Lung (tissue), 12 donors: ENCODE results near the gene ESPN. TPM values are rescaled to one million over a fixed set of nuclear protein-coding genes. Genes with fewer than 3 reads are reported as not detected.

ENCODE experiments used
- ATAC-seq: fragments of 200-7000 bp; cut with Tn5 transposase; one replicate; pipeline ENCODE4 v1.9.1; 2020; ENCODE audit warnings: moderate number of reproducible peaks; ENCODE audit not compliant: insufficient read depth, low FRiP score
- DNase-seq, 3 donors: peaks; one replicate each; pipeline ENCODE4 v3.0.0-alpha.2; 2013 to 2017
- H3K27ac ChIP-seq, 2 donors: one replicate each; pipeline ENCODE4 v1.5.1; 2013; ENCODE audit warnings: mild to moderate bottlenecking in 2 of 2, moderate library complexity in 2 of 2, control low read depth in 1 of 2, inconsistent platforms in 1 of 2, low read depth in 1 of 2, low read length in 1 of 2
- H3K27me3 ChIP-seq, 3 donors: one replicate each; pipeline ENCODE4 v1.5.1; 2013; ENCODE audit warnings: low read length in 2 of 3; ENCODE audit not compliant: control insufficient read depth in 3 of 3, insufficient read depth in 3 of 3
- H3K36me3 ChIP-seq, 4 donors: one replicate each; pipeline ENCODE4 v1.5.1; 2013; ENCODE audit warnings: low read length in 4 of 4, mild to moderate bottlenecking in 1 of 4, moderate library complexity in 1 of 4; ENCODE audit not compliant: control insufficient read depth in 4 of 4, insufficient read depth in 4 of 4
- H3K4me1 ChIP-seq, 5 donors: one replicate each; pipeline ENCODE4 v1.5.1; 2013; ENCODE audit warnings: low read length in 5 of 5, mild to moderate bottlenecking in 2 of 5, moderate library complexity in 1 of 5; ENCODE audit not compliant: control insufficient read depth in 5 of 5, insufficient read depth in 5 of 5
- H3K4me3 ChIP-seq: one replicate; pipeline ENCODE4 v1.5.1; 2013; ENCODE audit warnings: mild to moderate bottlenecking, control low read depth, moderate library complexity
- H3K9ac ChIP-seq, 2 donors: one replicate each; pipeline ENCODE4 v1.5.1; 2013; ENCODE audit warnings: low read length in 2 of 2, control low read depth in 1 of 2; ENCODE audit not compliant: insufficient read depth in 1 of 2
- H3K9me3 ChIP-seq, 4 donors: one replicate each; pipeline ENCODE4 v1.5.1; 2013; ENCODE audit warnings: low read length in 3 of 4, mild to moderate bottlenecking in 1 of 4, moderate library complexity in 1 of 4; ENCODE audit not compliant: control insufficient read depth in 4 of 4, insufficient read depth in 3 of 4
- CTCF ChIP-seq: IDR thresholded peaks from 2 replicates; pipeline ENCODE4 v1.5.1; 2012; ENCODE audit warnings: mild to moderate bottlenecking; ENCODE audit errors: control extremely low read depth, extremely low read depth
- WGBS, 2 donors: extraction: QIAGEN DNeasy Blood & Tissue Kit; methylation state at CpG; one replicate each; pipeline ENCODE4 v1.1.7; 2013; 5-methylcytosine and 5-hydroxymethylcytosine counted together
- polyA plus RNA-seq, 2 donors: library from polyadenylated mRNA; stranded (reverse); fragments of 200-250 nt; gene quantifications; one replicate each; pipeline ENCODE4 v1.2.1, GENCODE V29; 2013
- total RNA-seq, 2 donors: library from RNA; depleted of rRNA in 1 of 2; stranded (reverse); fragments of >200 nt in 1 of 2; gene quantifications; one replicate each; pipeline ENCODE4 v1.2.1, GENCODE V29; 2014 to 2021
- donor health status: control.
- donor health status: control.
- donor health status: Bipolar disorder and iron deficiency.
- donor health status: healthy.
- donor health status: DM: yes; HTN: yes; CAD: no.

Gene ESPN
- total and polyA plus RNA-seq, 4 donors, result 2.1 to 20.8 (median 7.4) TPM

GRCh38 chr1:6396998-6397397 lies 27.6 kb upstream of the ESPN start:
- no peak overlapping the region for H3K4me3 ChIP-seq
- DNase-seq (no peak), ATAC-seq (no peak)
- no peaks in the 10 kb centered on the region for H3K36me3 ChIP-seq
- no peaks in the 10 kb centered on the region for H3K9me3 ChIP-seq
- no peak for TF ChIP-seq CTCF
- no peak overlapping the region for H3K27ac ChIP-seq
- no peak overlapping the region for H3K9ac ChIP-seq
- H3K4me1 ChIP-seq, result peaks cover 0 to 13% (median 4%) of the 10 kb centered on the region in 5 donors
- H3K27me3 ChIP-seq, result no peaks in the 10 kb centered on the region

- H3K27me3 ChIP-seq, result no peaks in the 10 kb centered on the region
- TF ChIP-seq CTCF, result no peak
- ATAC-seq (no peak), DNase-seq (no peak)
- no peak overlapping the region for H3K4me3 ChIP-seq
- no peak overlapping the region for H3K9ac ChIP-seq
- no peak overlapping the region for H3K27ac ChIP-seq
- H3K9me3 ChIP-seq, result no peaks in the 10 kb centered on the region
- WGBS, 2 donors, result 68 to 82% methylated on average over 10 of the region's 10 CpGs
- H3K36me3 ChIP-seq, result no peaks in the 10 kb centered on the region
- peaks cover 0 to 6% (median 0%) of the 10 kb centered on the region in 5 donors for H3K4me1 ChIP-seq
Observed at GRCh38 chr1:6397844-6398441, 26.6 kb upstream of the ESPN start.

GRCh38 chr1:6399294-6399693 lies 25.3 kb upstream of the ESPN start:
- TF ChIP-seq CTCF, result no peak
- H3K27me3 ChIP-seq, result no peaks in the 10 kb centered on the region
- no peak overlapping the region for H3K4me3 ChIP-seq
- H3K36me3 ChIP-seq, result no peaks in the 10 kb centered on the region
- H3K27ac ChIP-seq, result no peak overlapping the region
- H3K9ac ChIP-seq, result no peak overlapping the region
- DNase-seq (no peak), ATAC-seq (no peak)
- 90% methylated on average over 3 of the region's 3 CpGs for WGBS, 2 donors
- no peaks in the 10 kb centered on the region for H3K9me3 ChIP-seq
- H3K4me1 ChIP-seq, result peaks cover 0 to under 1% (median 0%) of the 10 kb centered on the region in 5 donors

GRCh38 chr1:6401673-6402072 lies 22.9 kb upstream of the ESPN start:
- no peaks in the 10 kb centered on the region for H3K9me3 ChIP-seq
- peaks cover 0 to 7% (median 0%) of the 10 kb centered on the region in 3 donors for H3K27me3 ChIP-seq
- 56 to 60% methylated on average over 6 of the region's 6 CpGs for WGBS, 2 donors
- no peaks in the 10 kb centered on the region for H3K36me3 ChIP-seq
- no peak for TF ChIP-seq CTCF
- H3K4me3 ChIP-seq, result no peak overlapping the region
- ATAC-seq (no peak), DNase-seq (no peak)
- no peak overlapping the region for H3K27ac ChIP-seq
- no peak overlapping the region for H3K9ac ChIP-seq
- no peaks in the 10 kb centered on the region for H3K4me1 ChIP-seq
